GM18870 (cell line): Measurements from ENCODE around the gene KCNK1.

Source experiments
- ATAC-seq: cut with Tn5 transposase; IDR thresholded peaks from one replicate; pipeline ENCODE4 v1.9.1; 2021; ENCODE audit warnings: moderate library complexity; ENCODE audit not compliant: unreplicated experiment

Gene KCNK1

DNA sequence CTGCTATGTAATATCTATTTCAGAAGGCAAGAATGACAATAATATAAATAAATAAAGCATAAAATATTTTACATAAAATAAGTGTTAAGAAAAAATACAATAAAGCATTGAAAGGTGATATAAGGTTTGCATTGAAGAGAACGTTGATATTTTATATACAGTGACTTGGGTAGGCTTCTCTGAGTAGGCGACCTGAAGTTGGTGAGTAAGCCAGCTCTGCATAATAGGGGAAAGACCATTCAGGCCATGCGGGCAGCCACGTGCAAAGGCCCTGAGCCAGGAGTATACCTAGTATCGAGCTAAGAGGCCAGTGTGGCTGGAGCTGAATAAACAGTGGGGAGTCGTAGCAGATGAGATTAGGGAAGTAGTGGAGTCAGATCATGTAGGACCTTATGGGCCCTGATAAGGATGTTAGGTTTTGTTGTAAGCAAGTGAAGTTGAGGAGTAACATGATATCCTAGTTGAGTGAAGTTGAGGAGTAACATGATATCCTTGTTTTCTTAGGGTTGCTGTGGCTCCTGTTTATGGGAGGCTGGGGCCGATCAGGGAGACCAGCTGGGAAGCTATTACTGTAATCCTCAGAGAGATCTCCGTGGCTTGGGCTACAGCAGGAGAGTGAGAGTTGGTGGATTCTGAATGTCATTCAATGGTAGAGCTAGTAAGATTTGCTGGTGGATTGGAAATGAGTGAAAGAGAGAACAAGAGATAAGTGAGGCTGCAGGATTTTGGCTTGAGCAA lies 22.0 kb downstream of the KCNK1 start:
- ATAC-seq = no peak

GRCh38 chr1:233636503-233636877 lies 22.6 kb downstream of the KCNK1 start:
- no peak for ATAC-seq

DNA sequence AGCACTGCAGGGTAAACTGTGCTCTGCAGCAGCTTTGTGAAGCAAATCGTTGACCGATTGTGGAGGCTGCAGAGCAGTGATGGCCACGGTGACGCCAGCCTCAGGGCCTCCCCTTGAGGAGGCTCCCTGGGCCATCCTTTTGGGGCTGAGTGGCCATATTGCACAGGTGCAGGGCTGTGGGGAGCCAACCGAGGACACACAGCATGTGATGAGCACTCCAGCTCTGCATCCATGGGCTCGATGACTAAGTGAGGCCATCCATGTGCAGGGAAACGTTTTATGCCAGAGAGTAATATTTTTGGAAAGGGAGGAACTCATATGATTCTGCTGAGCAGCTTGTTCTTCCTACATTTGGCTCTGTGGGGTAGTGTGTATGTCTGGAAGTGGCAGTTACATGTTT lies 24.6 kb downstream of the KCNK1 start:
- ATAC-seq = no peak

- no peak for ATAC-seq
These were observed 25.7 kb downstream of the KCNK1 start for GRCh38 chr1:233639611-233640010.

GRCh38 chr1:233640179-233640578 lies 26.3 kb downstream of the KCNK1 start:
- ATAC-seq = no peak

DNA sequence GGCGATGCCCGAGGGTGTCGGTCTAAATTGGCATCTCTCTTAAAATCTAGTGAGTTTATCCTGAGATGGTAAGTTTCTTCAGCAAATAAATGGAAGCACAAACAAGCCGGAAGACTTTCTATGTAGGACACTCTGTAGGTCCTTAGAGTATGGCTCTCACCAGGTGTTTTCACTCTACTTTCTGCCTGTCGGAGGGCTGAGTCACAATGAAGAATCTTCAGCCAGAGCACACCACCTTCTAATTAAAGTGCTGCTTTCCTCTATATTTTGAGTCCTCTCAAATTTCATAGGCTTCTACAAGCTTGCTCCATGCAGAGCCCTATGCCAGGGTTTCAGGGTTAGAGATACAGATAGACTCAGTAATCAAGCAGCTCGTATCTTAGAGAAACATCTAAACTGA lies 27.1 kb downstream of the KCNK1 start:
- ATAC-seq = no peak

DNA sequence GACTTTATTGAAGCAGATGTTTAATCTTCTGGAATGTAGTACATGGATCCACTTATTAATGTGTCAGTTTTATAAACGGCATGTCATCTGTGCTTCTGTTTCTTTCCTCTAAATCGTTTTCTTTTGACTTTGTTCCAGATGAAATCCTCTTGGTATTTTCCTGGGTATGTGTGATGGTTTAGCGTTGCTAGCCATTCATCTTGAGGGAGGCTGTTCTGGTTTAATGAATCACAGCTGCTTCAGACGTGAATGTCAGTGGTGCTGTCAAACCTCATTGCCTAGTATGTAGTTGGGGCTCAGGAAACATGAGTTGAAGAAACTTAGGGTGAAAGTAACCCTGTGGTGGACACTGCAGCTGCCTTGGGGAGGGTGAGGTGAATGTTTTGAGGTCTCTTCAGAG lies 33.2 kb downstream of the KCNK1 start:
- ATAC-seq = no peak

GRCh38 chr1:233647636-233648035 lies 33.7 kb downstream of the KCNK1 start:
- ATAC-seq = no peak

- ATAC-seq = no peak
These were observed 37.2 kb downstream of the KCNK1 start for GRCh38 chr1:233651061-233651460.

DNA sequence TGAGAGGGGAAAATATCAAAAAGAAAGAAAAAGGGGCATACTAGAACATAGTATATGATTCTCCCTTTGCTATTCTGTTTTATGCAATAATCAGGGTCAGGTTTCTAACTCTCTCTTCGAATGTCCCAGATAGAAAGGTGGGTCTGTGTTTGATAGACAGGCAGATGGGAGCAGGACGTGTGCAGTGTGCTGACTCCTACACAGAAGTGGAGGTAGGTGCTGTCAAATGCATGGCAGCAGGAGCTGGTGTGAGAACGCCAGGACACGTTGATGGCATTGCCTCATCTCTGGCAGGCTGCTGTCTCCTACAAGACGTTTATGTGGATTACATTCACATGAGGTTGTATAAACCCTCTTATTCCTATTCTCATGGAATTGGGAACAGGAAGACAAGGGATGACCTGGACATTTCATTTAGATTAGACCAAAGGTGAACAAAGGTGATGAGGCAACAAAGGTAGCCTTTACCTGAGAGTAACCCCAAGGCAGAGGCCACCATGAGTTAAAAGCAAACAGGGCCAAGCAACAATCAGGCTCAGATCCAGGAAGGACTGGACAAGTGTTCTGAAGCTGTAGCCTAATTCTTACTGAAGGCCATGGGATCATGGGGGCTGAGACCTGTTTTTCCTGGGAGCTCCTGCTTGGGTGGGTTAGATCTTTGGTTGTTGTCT lies 37.8 kb downstream of the KCNK1 start:
- ATAC-seq = no peak

- ATAC-seq = no peak
These were observed 38.6 kb downstream of the KCNK1 start for GRCh38 chr1:233652526-233652925.

- ATAC-seq = no peak
These were observed 40.9 kb downstream of the KCNK1 start for GRCh38 chr1:233654658-233655280.

- ATAC-seq = no peak
These were observed 41.4 kb downstream of the KCNK1 start for GRCh38 chr1:233655301-233655740.

GRCh38 chr1:233656032-233656635 lies 42.2 kb downstream of the KCNK1 start:
- no peak for ATAC-seq

GRCh38 chr1:233656687-233657086 lies 42.8 kb downstream of the KCNK1 start:
- no peak for ATAC-seq

GRCh38 chr1:233657466-233657865 lies 43.6 kb downstream of the KCNK1 start:
- no peak for ATAC-seq

DNA sequence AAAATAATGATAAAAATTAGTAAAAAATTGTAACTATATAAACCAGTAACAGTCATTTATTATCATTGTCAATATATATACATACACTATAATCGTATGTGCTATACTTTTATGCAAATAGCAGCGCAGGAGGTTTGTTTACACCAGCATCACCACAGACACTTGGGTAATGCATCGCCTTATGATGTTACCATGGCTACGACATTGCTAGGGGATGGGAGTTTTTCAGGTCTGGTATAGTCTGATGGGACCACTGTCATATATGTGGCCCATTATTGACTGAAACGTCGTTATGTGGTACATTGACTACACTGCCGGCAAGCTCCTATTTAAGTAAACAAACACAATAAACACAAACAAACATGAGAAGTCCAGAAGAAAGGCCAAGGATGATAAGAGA lies 45.6 kb downstream of the KCNK1 start:
- ATAC-seq = no peak

DNA sequence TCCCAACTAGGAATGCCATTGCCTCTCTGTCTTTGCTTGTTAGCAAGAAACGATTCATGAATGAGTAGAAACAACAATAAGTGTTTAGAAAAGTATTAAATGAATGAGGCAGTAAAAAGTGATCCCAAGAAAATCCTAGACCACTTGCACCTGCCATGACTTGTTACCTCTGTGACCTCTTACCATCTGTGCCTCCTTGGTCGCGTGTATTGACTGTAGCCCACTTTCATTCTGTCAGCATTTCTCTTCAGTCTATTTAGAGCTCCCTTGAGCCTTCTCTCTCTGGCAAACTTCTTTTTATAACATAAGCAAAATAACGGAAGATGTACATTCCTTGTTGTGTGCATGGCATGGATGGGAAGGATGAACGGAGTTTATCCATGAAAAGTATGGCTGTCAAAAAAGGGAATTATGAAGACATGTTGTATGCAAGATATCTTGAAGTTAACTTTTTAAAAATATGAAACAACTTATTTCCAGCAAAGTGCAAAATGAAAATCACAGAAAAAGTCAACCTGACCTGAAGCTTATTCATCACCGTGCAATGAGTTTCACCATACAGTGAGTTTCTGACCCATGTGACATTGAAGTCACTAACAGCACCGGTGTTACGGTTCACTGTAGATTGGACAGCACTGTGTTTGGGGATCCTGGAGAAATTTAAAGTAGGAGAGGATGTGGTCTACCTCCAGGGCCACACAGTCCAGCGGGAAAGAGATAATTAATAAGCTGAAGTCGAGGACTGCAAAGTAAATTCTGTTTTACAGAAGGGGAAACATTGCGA lies 47.7 kb downstream of the KCNK1 start:
- ATAC-seq = no peak

DNA sequence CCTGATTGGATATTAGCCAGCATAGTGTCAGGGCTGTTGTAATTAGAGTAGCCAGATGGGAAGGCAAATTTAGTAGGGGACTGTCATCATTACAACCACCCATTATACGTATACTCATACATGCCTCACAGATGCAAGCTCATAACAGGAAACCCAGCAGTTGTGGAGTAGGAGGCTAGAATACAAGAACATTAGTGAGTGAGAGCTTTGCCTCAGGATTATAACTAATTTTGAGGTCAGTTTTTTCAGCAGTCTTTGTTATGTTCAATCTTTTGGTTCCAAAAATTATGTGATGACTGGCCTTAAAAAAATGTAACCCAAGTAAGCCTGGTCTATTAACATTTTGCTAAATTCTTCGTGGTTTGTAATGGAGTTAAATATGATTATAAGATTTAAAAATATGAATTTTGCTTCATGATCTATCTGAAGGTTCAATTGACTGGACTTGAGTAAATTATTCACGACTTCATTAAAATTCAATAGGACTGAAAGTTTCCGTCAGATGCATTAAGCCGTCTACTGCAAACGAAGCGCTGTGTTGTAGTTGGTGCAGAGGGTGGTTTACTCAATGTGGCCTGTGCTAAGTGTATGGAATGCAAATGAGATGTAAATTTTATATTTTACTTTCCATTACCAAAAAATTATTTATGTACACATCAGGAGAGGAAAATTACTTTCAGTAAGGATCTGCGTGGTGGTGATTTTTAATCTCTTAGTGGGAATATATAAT lies 48.8 kb downstream of the KCNK1 start:
- ATAC-seq = no peak

GRCh38 chr1:233664253-233664652 lies 50.3 kb downstream of the KCNK1 start:
- ATAC-seq = no peak
